Activated naive CD4-positive, alpha-beta T cell treated with anti-CD3 and anti-CD28 coated beads, Interleukin-2, amount 50 U/mL, for 72 hours (primary cell): ENCODE results near the gene POLR1H. TPM values are rescaled to one million over a fixed set of nuclear protein-coding genes. Genes with fewer than 3 reads are reported as not detected.

Experiments
- ATAC-seq, 2 donors: fragments of 150-1000 bp; cut with Tn5 transposase; 2 replicates each; pipeline ENCODE4 v1.10.0; 2021; ENCODE audit warnings: mild to moderate bottlenecking in 2 of 2, moderate library complexity in 2 of 2
- DNase-seq, 2 donors: peaks; one replicate each; pipeline ENCODE4 v3.0.0; 2021 to 2022; ENCODE audit warnings: low spot score in 2 of 2
- H3K27ac Mint-ChIP-seq, 2 donors: one replicate each; pipeline ENCODE4 v1.8.0; 2022; ENCODE audit warnings: mild to moderate bottlenecking in 2 of 2, mixed read lengths in 2 of 2
- H3K36me3 Mint-ChIP-seq, 2 donors: one replicate each; pipeline ENCODE4 v1.8.0; 2022; ENCODE audit warnings: mixed read lengths in 2 of 2
- H3K9me3 Mint-ChIP-seq, 2 donors: one replicate each; pipeline ENCODE4 v1.8.0; 2022; ENCODE audit warnings: mixed read lengths in 2 of 2
- total RNA-seq, 2 donors: library from RNA; stranded (reverse); gene quantifications; one replicate each; pipeline ENCODE4 v1.2.3, GENCODE V29; 2022

The POLR1H gene
- total RNA-seq, 2 donors from 2014 or later = 52.7 to 65.6 TPM

GRCh38 chr6:30044630-30045029, 16.4 kb upstream of the POLR1H start:
- no peaks in the 10 kb centered on the region for H3K36me3 Mint-ChIP-seq
- ATAC-seq = no peak
- no peak for DNase-seq
- peak overlapping the region in 1 of 2 donors; percentile 58 for H3K27ac Mint-ChIP-seq
- H3K9me3 Mint-ChIP-seq = no peaks in the 10 kb centered on the region

GRCh38 chr6:30047220-30047619, 13.8 kb upstream of the POLR1H start:
- ATAC-seq = no peak
- Mint-ChIP-seq H3K9me3 (no peaks in the 10 kb centered on the region), H3K27ac (no peak overlapping the region), H3K36me3 (no peaks in the 10 kb centered on the region)
- DNase-seq = no peak

- Mint-ChIP-seq H3K9me3 (no peaks in the 10 kb centered on the region), H3K36me3 (no peaks in the 10 kb centered on the region), H3K27ac (no peak overlapping the region)
- ATAC-seq (no peak), DNase-seq (no peak)
Measured at GRCh38 chr6:30053682-30054081, 7.4 kb upstream of the POLR1H start.

- H3K27ac Mint-ChIP-seq = no peak overlapping the region
- peaks cover 0 to 1% of the 10 kb centered on the region in 2 donors for H3K36me3 Mint-ChIP-seq
- DNase-seq = no peak
- H3K9me3 Mint-ChIP-seq = no peaks in the 10 kb centered on the region
- ATAC-seq = no peak
Measured at GRCh38 chr6:30055513-30055912, 5.6 kb upstream of the POLR1H start.

- Mint-ChIP-seq H3K36me3 (peaks cover 15 to 37% of the 10 kb centered on the region in 2 donors), H3K9me3 (peaks cover 0 to 4% of the 10 kb centered on the region in 2 donors), H3K27ac (peak overlapping the region; percentile 91 to 94)
- ATAC-seq (peak; percentile 24 to 31), DNase-seq (no peak)
Measured at GRCh38 chr6:30060606-30061091, 416 bp upstream of the POLR1H start.

- ATAC-seq (peak; percentile 46 to 47), DNase-seq (no peak)
- H3K36me3 Mint-ChIP-seq = peaks cover 20 to 40% of the 10 kb centered on the region in 2 donors
- H3K27ac Mint-ChIP-seq = peak overlapping the region; percentile 91 to 99
- peaks cover 0 to 4% of the 10 kb centered on the region in 2 donors for H3K9me3 Mint-ChIP-seq
Measured at GRCh38 chr6:30061858-30062458, 893 bp downstream of the POLR1H start.

- peak overlapping the region; percentile 91 to 99 for H3K27ac Mint-ChIP-seq
- DNase-seq (no peak), ATAC-seq (no peak)
- H3K36me3 Mint-ChIP-seq = peaks cover 27 to 47% of the 10 kb centered on the region in 2 donors
- H3K9me3 Mint-ChIP-seq = peaks cover 0 to 4% of the 10 kb centered on the region in 2 donors
Measured at GRCh38 chr6:30062471-30063178, 1.6 kb downstream of the POLR1H start.

GRCh38 chr6:30063315-30063714, 2.2 kb downstream of the POLR1H start:
- Mint-ChIP-seq H3K9me3 (peaks cover 0 to 4% of the 10 kb centered on the region in 2 donors), H3K36me3 (peaks cover 34 to 51% of the 10 kb centered on the region in 2 donors), H3K27ac (peak overlapping the region; percentile 64 to 67)
- no peak for DNase-seq
- no peak for ATAC-seq

- DNase-seq (no peak), ATAC-seq (no peak)
- H3K9me3 Mint-ChIP-seq = peaks cover 0 to 4% of the 10 kb centered on the region in 2 donors
- H3K27ac Mint-ChIP-seq = peak overlapping the region; percentile 91 to 100
- peaks cover 52 to 54% of the 10 kb centered on the region in 2 donors for H3K36me3 Mint-ChIP-seq
Measured at GRCh38 chr6:30066082-30066481, 5.0 kb downstream of the POLR1H start.

GRCh38 chr6:30066577-30067459, 5.8 kb downstream of the POLR1H start, which contains the start of gene PPP1R11:
TSS of gene PPP1R11 (plus strand) at chr6:30067198. CDS start at chr6:30067411, 213 bp downstream.
- Mint-ChIP-seq H3K9me3 (peaks cover 0 to 4% of the 10 kb centered on the region in 2 donors), H3K27ac (peak within 1 kb of the TSS; percentile 91 to 100), H3K36me3 (peaks cover 45 to 50% of the 10 kb centered on the region in 2 donors)
- ATAC-seq (peak; percentile 97 to 99), DNase-seq (peak; percentile 94 to 99)

- no peak for DNase-seq
- H3K9me3 Mint-ChIP-seq = peaks cover 0 to 4% of the 10 kb centered on the region in 2 donors
- peaks cover 48 to 51% of the 10 kb centered on the region in 2 donors for H3K36me3 Mint-ChIP-seq
- peak overlapping the region; percentile 91 to 100 for H3K27ac Mint-ChIP-seq
- no peak for ATAC-seq
Measured at GRCh38 chr6:30067460-30068139, 6.5 kb downstream of the POLR1H start.

- ATAC-seq = no peak
- no peak for DNase-seq
- Mint-ChIP-seq H3K36me3 (peaks cover 35 to 43% of the 10 kb centered on the region in 2 donors), H3K27ac (no peak overlapping the region), H3K9me3 (no peaks in the 10 kb centered on the region)
Measured at GRCh38 chr6:30071081-30071818, 10.2 kb downstream of the POLR1H start.

GRCh38 chr6:30071858-30072257, 10.8 kb downstream of the POLR1H start:
- DNase-seq (no peak), ATAC-seq (no peak)
- Mint-ChIP-seq H3K27ac (no peak overlapping the region), H3K36me3 (peaks cover 34 to 40% of the 10 kb centered on the region in 2 donors), H3K9me3 (no peaks in the 10 kb centered on the region)

GRCh38 chr6:30073489-30074235, 12.6 kb downstream of the POLR1H start:
- H3K36me3 Mint-ChIP-seq = peaks cover 19 to 23% of the 10 kb centered on the region in 2 donors
- peak overlapping the region in 1 of 2 donors; percentile 17 for H3K27ac Mint-ChIP-seq
- DNase-seq = no peak
- no peak for ATAC-seq
- H3K9me3 Mint-ChIP-seq = no peaks in the 10 kb centered on the region
